ENCODE data around the gene TGFBR3. TPM values are rescaled to one million over a fixed set of nuclear protein-coding genes. Genes with fewer than 3 reads are reported as not detected.
A peak's percentile ranks its signal among the peaks of the same experiment; 100 is the strongest.
"Not testable (repeated sequence)": the region's sequence is repeated elsewhere in the genome, so short reads cannot be mapped to it uniquely, and the experiment has no call there.

TGFBR3 gene
- total RNA-seq, 1 donor, result 32.2 TPM

DNA sequence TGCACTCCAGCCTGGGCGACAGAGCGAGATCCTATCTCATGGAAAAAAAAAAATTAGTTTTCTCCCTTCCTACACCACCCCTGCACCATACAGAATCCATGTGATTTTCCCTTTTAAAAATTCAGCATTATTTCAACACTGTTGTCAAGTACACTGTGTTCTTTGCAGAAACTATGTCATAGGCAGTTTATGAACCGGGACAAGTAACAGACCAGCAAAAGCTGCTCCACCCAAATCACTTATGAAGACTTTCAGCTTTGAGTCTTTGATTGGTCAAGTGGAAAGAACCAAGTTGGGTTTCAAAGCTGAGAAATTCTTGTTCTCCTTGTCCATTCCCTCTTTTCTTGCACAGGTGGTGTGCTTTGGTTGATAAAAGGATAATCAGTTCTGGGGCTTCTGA, 212.3 kb downstream of the TGFBR3 start:
- Histone ChIP-seq H3K4me2 (ENCODE audit: insufficient read depth, low read length) (no peak overlapping the region), H3K4me3 (ENCODE audit: insufficient read depth, low read length) (no peak overlapping the region), H3K79me2 (ENCODE audit: insufficient read depth, low read length) (no peaks in the 10 kb centered on the region), H3K36me3 (ENCODE audit: insufficient read depth, low read length) (no peaks in the 10 kb centered on the region), H3K27ac (ENCODE audit: low read depth, low read length) (no peak overlapping the region), H3K27me3 (ENCODE audit: insufficient read depth, low read length) (no peaks in the 10 kb centered on the region), H3K9me3 (ENCODE audit: low read depth, low read length) (no peaks in the 10 kb centered on the region), H3K4me1 (ENCODE audit: insufficient read depth, low read length) (no peaks in the 10 kb centered on the region), H2AFZ (ENCODE audit: low read length) (no peak overlapping the region), H4K20me1 (ENCODE audit: insufficient read depth, low read length) (no peaks in the 10 kb centered on the region)
- TF ChIP-seq, protein P1, sequence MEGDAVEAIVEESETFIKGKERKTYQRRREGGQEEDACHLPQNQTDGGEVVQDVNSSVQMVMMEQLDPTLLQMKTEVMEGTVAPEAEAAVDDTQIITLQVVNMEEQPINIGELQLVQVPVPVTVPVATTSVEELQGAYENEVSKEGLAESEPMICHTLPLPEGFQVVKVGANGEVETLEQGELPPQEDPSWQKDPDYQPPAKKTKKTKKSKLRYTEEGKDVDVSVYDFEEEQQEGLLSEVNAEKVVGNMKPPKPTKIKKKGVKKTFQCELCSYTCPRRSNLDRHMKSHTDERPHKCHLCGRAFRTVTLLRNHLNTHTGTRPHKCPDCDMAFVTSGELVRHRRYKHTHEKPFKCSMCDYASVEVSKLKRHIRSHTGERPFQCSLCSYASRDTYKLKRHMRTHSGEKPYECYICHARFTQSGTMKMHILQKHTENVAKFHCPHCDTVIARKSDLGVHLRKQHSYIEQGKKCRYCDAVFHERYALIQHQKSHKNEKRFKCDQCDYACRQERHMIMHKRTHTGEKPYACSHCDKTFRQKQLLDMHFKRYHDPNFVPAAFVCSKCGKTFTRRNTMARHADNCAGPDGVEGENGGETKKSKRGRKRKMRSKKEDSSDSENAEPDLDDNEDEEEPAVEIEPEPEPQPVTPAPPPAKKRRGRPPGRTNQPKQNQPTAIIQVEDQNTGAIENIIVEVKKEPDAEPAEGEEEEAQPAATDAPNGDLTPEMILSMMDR (IDR thresholded peaks at IDR 0.05; ENCODE audit: extremely low read depth, low read depth, low read length), result no peak
- no peak for DNase-seq (ENCODE audit: insufficient read length, low spot score, missing footprints)

- peak; percentile 47 for DNase-seq (ENCODE audit: insufficient read length, low spot score, missing footprints)
- TF ChIP-seq, protein P1 (IDR thresholded peaks at IDR 0.05; ENCODE audit: extremely low read depth, low read depth, low read length), result no peak
- Histone ChIP-seq H2AFZ (ENCODE audit: low read length) (no peak overlapping the region), H3K4me3 (ENCODE audit: insufficient read depth, low read length) (no peak overlapping the region), H3K4me2 (ENCODE audit: insufficient read depth, low read length) (no peak overlapping the region), H4K20me1 (ENCODE audit: insufficient read depth, low read length) (no peaks in the 10 kb centered on the region), H3K27ac (ENCODE audit: low read depth, low read length) (no peak overlapping the region), H3K9me3 (ENCODE audit: low read depth, low read length) (no peaks in the 10 kb centered on the region), H3K36me3 (ENCODE audit: insufficient read depth, low read length) (no peaks in the 10 kb centered on the region), H3K4me1 (ENCODE audit: insufficient read depth, low read length) (no peaks in the 10 kb centered on the region), H3K27me3 (ENCODE audit: insufficient read depth, low read length) (no peaks in the 10 kb centered on the region), H3K79me2 (ENCODE audit: insufficient read depth, low read length) (no peaks in the 10 kb centered on the region)
Observed at GRCh38 chr1:91672601-91673161, 213.3 kb downstream of the TGFBR3 start.

- Histone ChIP-seq H3K79me2 (ENCODE audit: insufficient read depth, low read length) (no peaks in the 10 kb centered on the region), H3K9me3 (ENCODE audit: low read depth, low read length) (no peaks in the 10 kb centered on the region), H3K27me3 (ENCODE audit: insufficient read depth, low read length) (no peaks in the 10 kb centered on the region), H4K20me1 (ENCODE audit: insufficient read depth, low read length) (no peaks in the 10 kb centered on the region), H3K4me2 (ENCODE audit: insufficient read depth, low read length) (no peak overlapping the region), H3K27ac (ENCODE audit: low read depth, low read length) (no peak overlapping the region), H3K4me3 (ENCODE audit: insufficient read depth, low read length) (no peak overlapping the region), H3K4me1 (ENCODE audit: insufficient read depth, low read length) (no peaks in the 10 kb centered on the region), H3K36me3 (ENCODE audit: insufficient read depth, low read length) (no peaks in the 10 kb centered on the region), H2AFZ (ENCODE audit: low read length) (no peak overlapping the region)
- no peak for DNase-seq (ENCODE audit: insufficient read length, low spot score, missing footprints)
- TF ChIP-seq, protein P1 (IDR thresholded peaks at IDR 0.05; ENCODE audit: extremely low read depth, low read depth, low read length), result no peak
Observed at GRCh38 chr1:91670781-91671180, 215.2 kb downstream of the TGFBR3 start.

- H3K4me3 ChIP-seq (ENCODE audit: insufficient read depth, low read length), result no peak overlapping the region
- DNase-seq (ENCODE audit: insufficient read length, low spot score, missing footprints), result no peak
- H3K36me3 ChIP-seq (ENCODE audit: insufficient read depth, low read length), result no peaks in the 10 kb centered on the region
- H2AFZ ChIP-seq (ENCODE audit: low read length), result no peak overlapping the region
- no peaks in the 10 kb centered on the region for H3K79me2 ChIP-seq (ENCODE audit: insufficient read depth, low read length)
- no peak overlapping the region for H3K27ac ChIP-seq (ENCODE audit: low read depth, low read length)
- no peaks in the 10 kb centered on the region for H4K20me1 ChIP-seq (ENCODE audit: insufficient read depth, low read length)
- no peaks in the 10 kb centered on the region for H3K4me1 ChIP-seq (ENCODE audit: insufficient read depth, low read length)
- H3K9me3 ChIP-seq (ENCODE audit: low read depth, low read length), result no peaks in the 10 kb centered on the region
- H3K4me2 ChIP-seq (ENCODE audit: insufficient read depth, low read length), result no peak overlapping the region
- TF ChIP-seq, protein P1 (IDR thresholded peaks at IDR 0.05; ENCODE audit: extremely low read depth, low read depth, low read length), result no peak
- no peaks in the 10 kb centered on the region for H3K27me3 ChIP-seq (ENCODE audit: insufficient read depth, low read length)
Observed at GRCh38 chr1:91669584-91670350, 216.2 kb downstream of the TGFBR3 start.

GRCh38 chr1:91666651-91667050, 219.3 kb downstream of the TGFBR3 start:
- H2AFZ ChIP-seq (ENCODE audit: low read length), result peak overlapping the region; percentile 22
- not testable (repeated sequence) for H3K4me2 ChIP-seq (ENCODE audit: insufficient read depth, low read length)

More at GRCh38 chr1:91666651-91667050, 219.3 kb downstream of the TGFBR3 start:
- H3K27me3 ChIP-seq (ENCODE audit: insufficient read depth, low read length); H3K4me1 ChIP-seq (ENCODE audit: insufficient read depth, low read length); H3K36me3 ChIP-seq (ENCODE audit: insufficient read depth, low read length); DNase-seq (ENCODE audit: insufficient read length, low spot score, missing footprints); H3K27ac ChIP-seq (ENCODE audit: low read depth, low read length); H4K20me1 ChIP-seq (ENCODE audit: insufficient read depth, low read length); H3K9me3 ChIP-seq (ENCODE audit: low read depth, low read length); H3K79me2 ChIP-seq (ENCODE audit: insufficient read depth, low read length); H3K4me3 ChIP-seq (ENCODE audit: insufficient read depth, low read length): not testable (repeated sequence)
